GM10266 (cell line): Measurements from ENCODE around the gene PCTP.

Experiments used
- DNase-seq: peaks from one replicate; pipeline ENCODE4 v3.0.0; 2012; ENCODE audit errors: extremely low spot score
- CTCF ChIP-seq: IDR thresholded peaks from 2 replicates; pipeline ENCODE4 v1.5.1; 2012; ENCODE audit warnings: mild to moderate bottlenecking, low read depth; ENCODE audit not compliant: control insufficient read depth, insufficient read depth; ENCODE audit errors: missing control alignments

Gene PCTP

GRCh38 chr17:55743103-55743679, 7.7 kb upstream of the PCTP start:
- DNase-seq, result no peak
- no peak for TF ChIP-seq CTCF

DNA sequence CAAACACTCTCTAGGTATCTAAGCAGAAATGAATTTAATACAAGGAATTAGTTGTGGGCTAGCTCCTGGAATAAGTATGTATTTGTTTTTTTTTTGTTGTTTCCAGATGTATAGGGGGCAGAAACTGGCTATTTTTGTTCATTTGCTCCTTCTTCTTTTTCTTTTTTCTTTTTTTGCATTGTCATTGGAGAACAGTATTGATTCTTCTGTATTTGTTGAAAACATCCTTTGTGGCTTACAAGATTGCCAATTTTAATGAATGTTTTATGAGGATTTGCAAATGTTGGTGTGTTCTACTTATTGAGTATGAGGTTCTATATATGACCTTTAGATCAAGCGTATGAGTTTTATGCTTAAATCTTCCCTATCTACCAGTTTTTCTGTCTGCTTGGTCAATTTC, 5.6 kb upstream of the PCTP start:
- TF ChIP-seq CTCF, result no peak

GRCh38 chr17:55746466-55746865, 4.4 kb upstream of the PCTP start:
- TF ChIP-seq CTCF, result no peak

More for the DNA sequence above, 5.6 kb upstream of the PCTP start:
- no peak for DNase-seq

DNA sequence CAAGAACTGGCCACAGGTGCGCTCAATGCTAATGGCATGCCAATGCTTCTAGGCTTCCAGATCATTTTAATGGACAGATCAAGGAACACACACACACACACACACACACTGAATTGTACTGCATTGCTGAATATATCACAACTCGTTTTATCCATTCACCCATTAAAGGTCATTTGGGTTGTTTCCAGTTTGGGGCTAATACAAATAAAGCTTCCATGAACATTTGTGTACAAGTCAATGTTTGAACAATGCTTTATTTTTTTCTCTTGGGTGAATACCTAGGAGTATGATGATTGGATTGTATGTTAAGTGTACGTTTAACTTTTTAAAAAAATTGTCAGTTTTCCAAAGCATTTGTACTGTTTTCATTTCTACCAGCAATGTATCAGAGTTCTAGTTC, 3.6 kb upstream of the PCTP start:
- no peak for DNase-seq
- TF ChIP-seq CTCF, result no peak

More at GRCh38 chr17:55746466-55746865, 4.4 kb upstream of the PCTP start:
- no peak for DNase-seq

DNA sequence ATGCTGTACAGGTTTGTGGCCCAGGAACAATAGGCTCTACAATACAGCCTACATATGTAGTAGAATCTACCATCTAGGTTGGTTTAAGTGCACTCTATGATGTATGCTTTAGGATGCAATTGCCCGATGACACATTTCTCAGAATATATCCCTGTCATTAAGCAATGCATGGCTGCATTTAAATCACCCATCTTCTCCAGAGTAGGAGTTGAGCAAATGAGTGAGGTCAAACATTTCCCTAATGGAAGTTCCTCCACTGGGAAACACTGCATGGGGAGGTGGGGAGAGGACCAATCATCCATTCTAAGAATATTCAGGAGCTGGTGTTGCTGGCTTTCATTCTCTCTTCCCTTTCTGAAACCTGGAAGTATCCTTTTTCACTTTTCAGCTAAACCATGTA, 2.0 kb upstream of the PCTP start:
- DNase-seq, result no peak
- no peak for TF ChIP-seq CTCF

- no peak for TF ChIP-seq CTCF
- no peak for DNase-seq
Measured at GRCh38 chr17:55749985-55750384, 866 bp upstream of the PCTP start.

DNA sequence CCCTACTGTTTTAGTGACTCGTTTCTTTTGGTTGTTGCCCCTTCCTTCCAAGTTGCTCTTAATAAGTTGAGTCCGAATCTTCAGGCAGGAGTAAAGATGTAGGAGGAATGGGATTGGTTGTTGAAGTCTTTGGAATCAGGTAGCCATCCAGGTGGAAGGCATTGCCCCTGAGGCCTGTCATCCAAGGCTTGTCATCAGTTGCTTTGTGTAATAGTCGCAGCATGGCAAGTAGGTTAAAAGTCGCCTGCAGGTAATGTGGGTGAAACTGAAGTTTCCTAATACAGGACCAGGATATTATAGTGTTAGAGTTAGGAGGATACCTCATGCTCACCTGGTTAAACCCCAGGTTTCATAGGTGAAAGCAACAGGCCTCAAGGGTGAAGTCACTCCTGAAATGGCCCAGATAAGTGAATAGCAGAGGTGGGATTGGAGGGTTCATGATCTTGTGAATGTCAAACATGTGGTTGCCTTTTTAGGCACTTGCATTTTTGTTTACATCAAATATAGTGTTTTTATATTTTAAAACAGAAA, 934 bp downstream of the PCTP start:
- no peak for DNase-seq
- TF ChIP-seq CTCF, result no peak
